NCI-H69 (cell line): ENCODE measurements around the gene ANXA8.
"Not testable (repeated sequence)": the region's sequence is repeated elsewhere in the genome, so short reads cannot be mapped to it uniquely, and the experiment has no call there.

Experiments
- DNase-seq: peaks from one replicate; lab custom pipeline; 2025; lab: John Stamatoyannopoulos, UW

The ANXA8 gene, protein sequence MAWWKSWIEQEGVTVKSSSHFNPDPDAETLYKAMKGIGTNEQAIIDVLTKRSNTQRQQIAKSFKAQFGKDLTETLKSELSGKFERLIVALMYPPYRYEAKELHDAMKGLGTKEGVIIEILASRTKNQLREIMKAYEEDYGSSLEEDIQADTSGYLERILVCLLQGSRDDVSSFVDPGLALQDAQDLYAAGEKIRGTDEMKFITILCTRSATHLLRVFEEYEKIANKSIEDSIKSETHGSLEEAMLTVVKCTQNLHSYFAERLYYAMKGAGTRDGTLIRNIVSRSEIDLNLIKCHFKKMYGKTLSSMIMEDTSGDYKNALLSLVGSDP

DNA sequence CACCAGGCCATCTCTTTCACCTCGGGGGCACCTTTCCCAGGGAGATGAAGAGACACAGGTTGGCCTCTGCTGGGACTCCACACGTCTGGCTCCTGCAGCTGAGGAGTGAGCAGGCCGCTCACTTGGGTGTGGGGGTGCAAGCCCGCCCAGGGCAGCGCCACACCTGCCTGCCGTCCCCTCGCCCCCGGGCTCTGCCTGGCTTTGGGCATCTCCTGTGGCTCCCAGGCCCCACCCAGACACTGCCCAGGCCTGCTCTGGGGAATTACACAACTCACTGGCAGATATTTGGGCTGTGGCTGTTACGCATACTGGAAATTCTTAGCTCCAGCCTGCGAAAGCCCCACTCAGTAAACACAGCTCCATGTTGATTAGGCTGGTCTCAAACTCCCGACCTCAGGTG lies at the start of gene ANXA8:
TSS of gene ANXA8 (minus strand) at position 193 of the 400 bp plus-strand sequence. CDS start at position 11, 182 bp downstream.
- DNase-seq: not testable (repeated sequence)

DNA sequence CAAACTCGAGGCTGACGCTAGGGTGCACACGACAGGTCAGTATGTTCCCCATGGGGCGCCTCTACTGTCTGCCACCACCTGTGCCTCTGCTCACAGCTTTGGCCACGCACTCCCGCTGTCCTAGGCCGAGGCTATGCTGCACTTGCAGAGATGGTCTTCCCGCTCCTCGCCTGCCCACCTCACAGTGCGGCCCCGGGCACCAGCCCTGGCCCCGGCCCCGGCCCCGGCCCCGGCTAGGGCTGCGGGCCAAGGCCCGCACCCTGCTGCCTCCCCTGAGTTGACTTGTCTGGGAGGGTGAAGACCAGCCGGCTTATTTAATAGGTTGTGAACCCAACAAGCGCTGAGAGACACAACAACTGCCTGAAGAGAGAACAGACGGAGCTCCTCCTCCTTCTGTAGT lies 39.6 kb upstream of the ANXA8 start, which contains the start of gene AGAP9:
TSS of gene AGAP9 (minus strand) at position 164 of the 400 bp plus-strand sequence. CDS start at position 52, 112 bp downstream.
- not testable (repeated sequence) for DNase-seq

DNA sequence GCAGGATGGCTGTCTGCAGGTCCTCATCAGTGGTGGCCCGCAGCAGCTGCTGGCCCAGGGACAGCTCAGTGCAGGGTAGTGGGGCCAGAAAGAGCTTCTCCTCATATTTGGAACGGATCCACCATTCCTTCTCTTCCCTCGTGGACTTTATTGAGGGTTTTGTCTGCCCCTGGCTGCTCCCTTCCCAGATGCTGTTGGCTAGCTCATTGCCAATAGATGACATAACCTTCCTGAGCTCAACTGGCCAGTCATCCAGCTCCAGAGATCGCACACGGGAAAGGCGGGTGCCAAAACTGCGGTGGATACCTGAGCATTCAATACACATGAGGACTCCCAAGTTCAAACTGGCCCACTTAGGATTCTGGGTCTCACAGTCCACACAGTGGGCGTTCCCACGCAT lies 18.4 kb upstream of the ANXA8 start:
- not testable (repeated sequence) for DNase-seq

DNA sequence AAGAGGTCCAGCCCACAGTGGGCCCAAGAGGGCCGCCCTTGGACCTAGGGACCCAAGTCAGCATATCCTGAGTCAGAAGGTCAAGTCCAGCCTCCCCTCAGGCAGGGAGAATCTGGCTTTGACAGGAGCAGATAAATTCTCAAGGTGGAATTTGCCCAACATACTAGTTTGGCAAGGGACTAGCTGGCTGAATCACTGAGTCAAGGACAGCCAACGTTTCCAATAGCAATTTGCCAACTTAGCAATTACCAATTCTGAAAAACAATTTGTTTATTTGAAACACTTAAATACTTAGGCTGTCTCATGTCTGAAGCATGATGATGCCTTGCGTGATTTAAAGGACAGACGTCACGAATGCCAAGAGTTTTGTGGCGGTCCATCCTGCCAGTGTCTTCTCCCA lies 10.3 kb upstream of the ANXA8 start:
- not testable (repeated sequence) for DNase-seq

DNA sequence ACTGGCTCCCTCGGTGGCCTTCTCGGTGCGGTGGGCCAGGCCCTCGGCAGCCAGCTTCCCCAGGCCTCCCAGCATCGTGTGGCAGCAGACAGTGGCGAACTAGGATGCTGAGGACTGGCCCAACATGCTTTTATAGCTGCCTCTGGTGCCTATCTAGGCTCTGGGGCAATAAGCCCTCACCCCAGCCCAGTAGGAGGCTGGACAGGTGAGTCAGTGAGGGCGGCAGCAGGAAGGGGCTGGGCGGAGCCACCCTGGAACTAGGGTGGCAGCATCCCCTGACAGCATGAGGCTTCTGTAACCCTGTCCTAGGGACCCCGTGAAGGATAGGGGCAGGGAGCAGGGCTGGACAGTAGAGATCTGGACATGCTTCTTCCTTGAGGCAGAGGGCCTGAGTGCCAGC lies 7.7 kb upstream of the ANXA8 start, which contains the start of gene FAM25G:
TSS of gene FAM25G (minus strand) at position 101 of the 400 bp plus-strand sequence. CDS start at position 75, 26 bp downstream.
- DNase-seq: not testable (repeated sequence)

DNA sequence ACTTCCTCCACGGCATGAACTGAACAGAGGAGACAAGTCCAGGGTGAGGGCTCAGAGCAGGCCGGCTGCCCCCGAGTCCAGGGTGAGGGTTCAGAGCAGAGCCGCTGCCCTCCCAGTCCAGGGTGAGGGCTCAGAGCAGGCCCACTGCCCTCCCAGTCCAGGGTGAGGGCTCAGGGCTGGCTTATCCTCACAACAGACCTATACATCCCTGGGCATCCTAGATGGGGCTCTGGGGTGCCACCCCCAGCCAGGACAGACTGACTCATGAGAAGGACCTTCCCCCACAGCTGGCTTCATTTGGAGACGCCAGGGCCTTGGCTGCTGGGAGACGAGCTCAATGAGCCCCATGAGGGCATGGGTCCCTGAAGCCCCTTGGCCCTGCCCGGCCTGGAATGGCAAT lies 5.7 kb upstream of the ANXA8 start:
- not testable (repeated sequence) for DNase-seq

DNA sequence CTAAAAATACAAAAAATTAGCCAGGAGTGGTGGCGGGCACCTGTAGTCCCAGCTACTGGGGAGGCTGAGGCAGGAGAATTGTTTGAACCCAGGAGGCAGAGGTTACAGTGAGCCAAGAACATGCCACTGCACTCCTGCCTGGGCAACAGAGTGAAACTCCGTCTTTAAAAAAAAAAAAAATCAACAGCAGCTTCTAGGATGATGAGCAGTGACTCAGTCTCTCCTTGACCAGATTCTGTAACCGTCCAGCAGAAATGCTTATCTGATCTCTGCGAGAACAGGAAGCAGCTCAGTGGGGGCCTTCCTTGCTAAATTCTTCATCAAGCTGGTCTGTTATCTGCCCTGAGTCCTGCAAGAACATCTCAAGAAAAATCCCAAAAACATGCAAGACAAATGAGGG lies 2.0 kb upstream of the ANXA8 start:
- not testable (repeated sequence) for DNase-seq

DNA sequence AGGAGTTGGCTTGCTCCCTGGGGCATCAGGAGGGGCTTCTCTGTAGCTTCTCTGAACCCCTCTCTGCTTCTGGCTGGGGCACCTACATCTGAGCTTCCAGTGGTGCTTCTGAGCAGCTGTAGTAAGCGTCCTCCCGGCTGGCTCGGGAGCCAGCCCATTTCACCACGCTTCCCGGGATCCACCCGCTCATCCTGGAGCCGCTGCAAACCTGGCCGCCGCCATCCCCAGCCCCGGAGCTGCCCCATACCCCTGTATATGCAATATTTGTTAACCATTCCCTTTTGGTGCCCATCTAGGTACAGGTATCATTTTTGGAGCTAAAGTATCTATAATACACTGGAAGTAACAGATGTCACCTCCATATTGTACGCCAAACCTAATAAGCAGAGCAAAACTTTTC lies 871 bp upstream of the ANXA8 start:
- DNase-seq: not testable (repeated sequence)

DNA sequence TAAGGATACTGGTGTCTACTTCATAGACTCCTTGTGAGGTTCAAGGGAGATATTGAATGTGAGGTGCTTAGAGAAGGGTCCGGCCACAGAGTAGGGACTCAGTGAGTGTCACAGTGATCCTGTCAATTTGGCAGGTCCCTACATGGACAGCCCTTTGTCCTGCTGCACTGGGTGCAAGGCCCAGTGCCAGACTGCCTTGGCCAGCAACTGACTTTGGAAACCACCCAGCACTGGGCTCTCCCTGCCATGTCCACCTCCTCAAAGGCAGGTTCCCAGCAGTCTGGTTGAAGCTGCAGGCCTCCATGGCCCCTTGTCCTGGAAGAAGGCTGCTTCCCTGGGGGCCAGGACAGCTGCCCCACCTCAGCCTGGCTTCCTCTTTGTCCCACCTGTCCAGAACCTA lies 1.5 kb downstream of the ANXA8 start:
- not testable (repeated sequence) for DNase-seq

DNA sequence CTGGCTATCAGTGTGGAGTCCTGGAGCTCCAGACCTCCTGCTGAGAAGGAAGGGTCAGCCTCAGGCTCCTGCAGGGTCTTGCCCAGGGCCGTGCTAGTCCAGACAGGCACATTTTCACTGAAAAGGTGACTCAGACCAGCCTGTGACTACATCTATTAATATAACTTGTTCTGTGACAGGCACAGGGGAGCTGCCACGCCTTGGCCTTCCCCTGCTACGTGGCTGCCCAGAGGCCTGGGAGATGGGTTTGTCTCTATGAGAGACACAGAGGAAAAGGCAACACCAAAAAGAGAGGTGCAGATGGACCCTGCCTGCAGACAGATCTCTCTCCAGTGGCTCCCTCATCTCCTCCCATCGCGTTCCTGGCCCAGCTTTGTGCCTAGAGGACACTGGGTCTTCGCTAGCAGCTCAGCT lies 2.1 kb downstream of the ANXA8 start:
- DNase-seq: not testable (repeated sequence)

DNA sequence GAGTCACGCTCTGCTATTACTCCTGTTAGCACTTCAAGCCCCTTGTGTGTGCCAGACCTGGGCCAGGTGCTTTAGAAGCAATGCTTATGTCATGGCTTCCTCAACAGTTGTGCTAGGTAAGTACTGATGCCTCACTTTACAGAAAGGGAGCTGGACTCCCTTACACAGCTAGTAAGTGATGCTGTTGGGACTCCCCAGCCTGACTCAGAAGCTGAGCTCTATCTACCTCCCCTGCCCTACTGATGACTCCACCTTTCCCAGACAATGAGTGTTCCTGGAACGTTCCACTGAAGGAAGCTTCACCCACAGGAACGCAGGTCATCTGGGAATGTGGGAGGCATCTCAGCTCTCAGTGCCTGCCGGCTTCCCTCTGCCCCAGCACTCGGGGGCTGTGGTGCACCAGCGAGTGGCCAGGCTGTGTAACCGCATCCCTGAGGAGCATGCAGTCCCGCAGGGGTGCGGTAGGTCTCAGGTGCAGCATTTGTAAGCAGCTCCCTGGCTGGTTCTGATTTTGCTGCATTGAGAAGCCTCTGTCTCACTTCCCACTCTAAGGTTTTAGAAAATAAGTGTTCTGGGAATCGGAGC lies 2.6 kb downstream of the ANXA8 start:
- DNase-seq: not testable (repeated sequence)

DNA sequence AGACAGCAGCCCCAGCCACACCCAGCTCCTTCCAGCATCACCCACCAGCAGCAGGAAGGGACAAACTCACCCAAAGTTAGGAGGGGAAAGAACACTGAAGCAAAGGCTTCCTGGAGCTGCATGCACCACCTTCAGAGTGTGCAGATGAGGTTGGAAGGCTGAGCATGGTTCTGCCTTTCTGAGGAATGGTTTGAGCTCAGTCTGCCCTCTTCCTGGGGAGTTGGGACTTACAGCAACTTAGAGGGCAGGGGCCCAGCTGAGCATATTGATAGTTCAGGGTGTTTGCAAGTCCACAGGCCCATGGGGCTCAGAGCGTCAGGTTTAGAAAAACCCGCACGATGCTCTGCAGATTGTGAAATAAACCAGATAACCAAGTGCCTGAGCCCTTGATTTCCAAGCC lies 3.8 kb downstream of the ANXA8 start:
- DNase-seq: not testable (repeated sequence)

DNA sequence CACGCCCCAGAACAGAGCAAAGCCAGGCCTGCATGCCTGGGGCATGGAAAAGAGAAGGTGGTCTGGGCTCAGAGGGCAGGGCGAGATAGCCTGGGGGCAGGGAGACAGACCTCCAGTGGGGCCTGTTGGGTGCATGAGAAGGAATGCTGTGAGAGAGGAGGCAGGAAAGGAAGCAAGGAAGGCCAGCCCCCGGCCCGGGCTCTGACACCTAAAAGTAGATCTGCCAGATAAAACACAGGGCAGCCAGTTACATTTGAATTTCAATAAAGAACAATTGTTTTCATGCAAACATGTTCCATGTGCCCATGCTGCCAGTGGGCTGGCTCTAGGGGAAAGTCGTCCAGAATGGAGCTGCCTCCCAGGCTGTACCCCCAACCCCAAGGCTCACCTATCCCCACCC lies 5.8 kb downstream of the ANXA8 start:
- not testable (repeated sequence) for DNase-seq

DNA sequence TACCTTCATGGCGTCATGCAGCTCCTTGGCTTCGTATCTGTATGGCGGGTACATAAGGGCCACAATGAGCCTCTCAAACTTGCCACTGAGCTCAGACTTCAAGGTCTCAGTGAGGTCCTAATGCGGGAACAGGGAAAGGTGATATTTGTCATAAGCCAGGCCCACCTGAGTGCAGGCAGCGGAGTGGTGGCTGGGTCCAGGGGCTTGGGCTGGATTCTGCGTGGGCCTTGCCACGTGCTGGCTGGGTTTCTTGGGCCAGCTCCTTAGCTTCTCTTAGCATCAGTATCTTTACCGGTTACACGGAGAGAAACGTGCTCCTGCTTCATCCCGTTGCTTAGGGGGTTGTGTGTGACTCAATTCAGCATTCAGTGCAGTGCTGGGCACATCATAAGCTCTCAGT lies 6.8 kb downstream of the ANXA8 start:
- DNase-seq: not testable (repeated sequence)

DNA sequence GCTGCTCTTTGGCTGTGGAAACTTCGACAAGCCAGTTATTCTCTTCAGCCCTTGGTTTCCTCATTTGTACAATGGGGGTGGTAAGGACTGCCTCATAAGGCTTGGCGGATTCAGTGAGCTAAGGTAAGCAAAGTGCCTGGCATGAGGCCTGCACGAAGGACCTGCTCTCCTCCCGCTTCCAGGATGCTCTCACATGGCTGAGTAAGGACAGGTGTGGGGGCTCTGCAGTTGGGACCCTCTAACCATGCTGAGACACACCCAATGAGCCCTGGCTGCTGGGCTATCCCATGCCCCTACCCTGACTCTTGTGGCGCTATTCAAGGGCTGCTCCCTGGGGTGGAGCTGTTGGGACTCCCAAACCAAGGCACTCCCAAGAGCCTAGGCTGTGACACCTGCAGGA lies 8.8 kb downstream of the ANXA8 start:
- not testable (repeated sequence) for DNase-seq

DNA sequence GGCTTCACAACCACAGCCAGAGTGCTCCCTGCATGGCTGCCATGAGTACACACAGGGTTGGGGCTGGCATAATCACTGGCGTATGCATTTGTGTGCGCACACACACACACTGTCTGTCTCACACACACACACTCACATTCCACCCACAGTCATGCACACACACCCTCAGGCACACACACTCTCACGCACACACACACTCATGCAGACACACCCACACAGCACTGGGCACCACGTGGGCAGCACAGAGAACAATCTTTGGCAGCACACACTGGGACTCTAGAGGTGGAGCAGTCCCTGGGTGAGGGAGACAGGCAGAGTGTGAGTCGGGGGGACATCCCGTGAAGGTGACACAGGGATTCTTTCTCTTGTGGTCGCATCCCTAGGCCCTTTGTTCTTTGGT lies 10.4 kb downstream of the ANXA8 start:
- DNase-seq: not testable (repeated sequence)

DNA sequence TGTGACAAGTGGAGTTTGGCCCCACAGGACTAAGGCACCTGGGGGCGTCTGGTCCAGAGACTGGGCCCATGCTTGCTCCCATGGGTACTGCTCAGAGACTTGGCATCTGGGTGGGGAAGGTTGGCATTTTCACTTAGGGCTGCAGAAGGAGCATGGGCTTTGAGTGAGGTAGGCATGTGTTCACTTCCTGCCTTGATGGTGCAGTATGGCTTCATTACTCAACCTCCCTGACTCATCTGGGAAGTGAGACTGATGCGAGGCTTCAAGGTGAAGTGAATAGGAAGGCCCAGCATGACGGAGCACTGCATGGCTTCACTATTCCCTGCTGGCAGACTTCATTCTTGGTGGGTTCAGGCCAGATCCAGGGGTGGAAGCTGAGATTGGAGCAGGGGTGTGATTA lies 11.3 kb downstream of the ANXA8 start:
- DNase-seq: not testable (repeated sequence)

DNA sequence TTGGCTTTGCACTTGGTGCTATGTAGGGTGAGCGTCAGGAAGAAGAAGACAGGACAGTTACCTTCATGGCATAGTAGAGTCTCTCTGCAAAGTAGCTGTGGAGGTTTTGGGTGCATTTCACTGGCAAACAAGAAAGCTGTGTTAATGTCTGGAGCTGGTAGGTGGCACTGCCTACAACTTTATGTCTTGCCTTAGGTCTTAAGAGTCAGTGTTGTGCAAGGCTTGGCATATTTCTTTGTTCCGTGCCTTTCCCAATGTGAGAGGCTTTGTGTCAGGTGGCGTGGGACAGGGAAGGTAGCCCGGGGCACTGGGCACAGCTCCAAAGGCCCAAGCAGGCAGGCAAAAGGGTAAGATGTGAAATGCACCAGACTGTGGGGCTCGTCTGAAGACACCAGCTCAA lies 11.8 kb downstream of the ANXA8 start:
- DNase-seq: not testable (repeated sequence)

DNA sequence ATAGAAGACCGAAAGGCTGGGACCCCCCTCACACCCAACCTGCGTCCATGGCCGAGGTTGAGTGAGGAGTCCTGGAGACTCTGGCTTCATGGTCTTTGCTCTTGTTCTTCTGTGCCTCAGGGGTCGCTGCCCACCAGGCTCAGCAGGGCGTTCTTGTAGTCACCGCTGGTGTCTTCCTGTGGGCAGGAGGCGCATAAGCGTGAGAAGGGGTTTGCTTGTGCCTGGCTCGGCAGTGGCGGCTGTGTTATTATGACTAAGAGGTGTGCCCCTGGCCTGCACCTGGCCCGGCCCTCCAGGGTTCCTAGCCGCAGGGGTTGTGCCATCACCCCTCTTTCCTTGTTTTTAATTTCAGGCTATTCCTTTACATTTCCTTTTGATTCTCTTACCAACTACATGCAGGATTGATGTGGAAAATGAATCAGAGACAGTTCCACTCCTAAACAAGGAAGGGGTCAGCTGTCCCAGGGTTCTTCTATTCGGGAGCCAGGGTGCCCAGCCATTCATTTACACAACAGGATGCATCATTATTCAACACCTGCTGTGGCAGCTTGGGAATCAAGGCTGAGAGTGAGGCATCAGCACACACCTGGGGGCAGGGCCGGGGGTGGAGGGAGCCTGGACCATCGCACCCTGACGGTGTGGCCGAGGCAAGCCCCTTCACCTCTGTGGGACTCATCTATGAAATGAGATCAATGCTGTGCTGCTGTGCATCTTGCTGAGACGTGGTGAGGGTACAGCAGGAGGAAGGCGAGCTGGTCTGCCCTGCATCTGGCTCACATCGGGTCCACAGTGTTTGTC lies 15.0 kb downstream of the ANXA8 start:
- peak; percentile 13 for DNase-seq

DNA sequence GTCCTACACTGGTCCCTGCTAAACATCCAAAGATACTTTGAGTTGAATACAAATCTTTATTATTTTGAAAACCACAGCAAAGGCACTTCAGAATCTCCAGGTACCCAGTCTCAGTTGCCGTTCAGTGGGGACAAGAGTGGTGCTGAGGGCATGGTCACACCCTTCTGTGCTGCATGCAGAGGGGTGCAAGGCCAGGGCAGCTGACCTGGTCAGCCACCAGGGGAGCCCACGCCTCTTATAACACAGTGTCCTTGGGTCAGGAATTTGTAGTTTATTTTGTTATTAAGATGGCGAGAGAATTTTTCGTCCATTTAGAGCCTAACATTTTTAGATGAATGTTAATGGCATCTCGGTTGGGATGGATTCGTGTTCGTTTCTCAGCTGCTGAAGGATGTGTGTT lies 16.0 kb downstream of the ANXA8 start:
- not testable (repeated sequence) for DNase-seq

DNA sequence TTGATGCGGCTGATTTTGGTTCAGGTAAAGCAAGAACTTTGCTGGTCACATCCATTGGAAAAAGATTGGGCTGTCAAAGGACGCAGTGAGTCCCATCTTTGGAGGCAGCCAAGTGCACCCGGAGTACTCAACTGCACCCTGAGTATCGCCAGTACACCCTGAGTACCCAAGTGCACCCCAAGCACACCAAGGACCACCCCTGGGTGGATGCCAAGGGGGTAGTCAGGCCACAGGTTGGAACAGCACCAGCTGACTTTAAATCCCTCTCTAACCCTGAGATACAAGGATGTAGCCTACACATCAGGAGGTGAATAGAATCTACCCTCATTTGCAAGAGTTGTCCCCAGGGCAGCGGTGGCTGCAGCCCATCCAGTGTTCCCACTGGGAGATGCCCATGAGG lies 16.5 kb downstream of the ANXA8 start:
- not testable (repeated sequence) for DNase-seq

DNA sequence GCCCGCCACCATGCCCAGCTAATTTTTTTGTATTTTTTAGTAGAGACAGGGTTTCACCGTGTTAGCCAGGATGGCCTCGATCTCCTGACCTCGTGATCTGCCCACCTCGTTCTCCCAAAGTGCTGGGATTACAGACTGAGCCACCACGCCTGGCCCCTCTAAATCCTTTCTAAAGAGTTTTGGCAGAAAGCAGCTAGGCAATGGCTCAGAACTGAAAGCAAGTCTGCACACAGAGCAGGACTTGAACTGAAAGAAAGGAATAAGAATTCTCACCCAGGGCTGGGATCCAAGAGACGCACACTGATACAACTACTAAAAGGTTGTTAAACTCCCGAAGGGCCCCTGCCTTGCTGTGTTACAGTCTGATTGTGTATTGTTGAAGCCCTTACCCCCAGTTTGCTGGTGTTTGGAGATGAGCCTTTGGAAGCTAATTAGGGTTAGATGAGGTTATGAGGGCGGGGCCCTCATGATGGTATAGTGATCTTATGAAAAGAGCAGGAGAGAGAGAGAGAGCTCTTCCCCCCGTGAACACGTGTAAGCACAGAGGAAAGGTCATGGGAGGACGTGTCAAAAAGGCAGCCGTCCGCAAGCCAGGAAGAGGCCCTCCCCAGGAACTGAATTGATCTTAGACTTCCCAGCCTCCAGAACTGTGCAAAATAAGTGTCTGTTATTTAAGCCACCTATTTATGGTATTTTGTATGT lies 18.5 kb downstream of the ANXA8 start:
- not testable (repeated sequence) for DNase-seq
